ENCODE results near the gene FAS. TPM values are rescaled to one million over a fixed set of nuclear protein-coding genes. Genes with fewer than 3 reads are reported as not detected.

The FAS gene
- total and polyA plus RNA-seq, 2 experiments from 2014 or later: 0.77 to 1.2 TPM

- Histone ChIP-seq H3K4me3 (no peak overlapping the region), H3K27me3 (no peaks in the 10 kb centered on the region), H3K27ac (no peak overlapping the region), H3K4me1 (ENCODE audit: low read depth) (peaks cover 20% of the 10 kb centered on the region), H3K36me3 (no peaks in the 10 kb centered on the region), H3K9me3 (ENCODE audit: low read depth) (no peaks in the 10 kb centered on the region)
- no peak for DNase-seq (ENCODE audit: low read depth in 1 of 2, low spot score in 1 of 2)
- no peak for TF ChIP-seq CTCF (IDR thresholded peaks at IDR 0.05; ENCODE audit: low read depth, low read length)
Observed at GRCh38 chr10:88978463-88978862, 12.1 kb upstream of the FAS start.

GRCh38 chr10:88979153-88979562 lies 11.4 kb upstream of the FAS start:
- peak in 1 of 2 donors; percentile 94 for DNase-seq (ENCODE audit: low read depth in 1 of 2, low spot score in 1 of 2)
- no peak overlapping the region for H3K4me3 ChIP-seq

GRCh38 chr10:88979603-88980002 lies 11.0 kb upstream of the FAS start:
- H3K9me3 ChIP-seq (ENCODE audit: low read depth): no peaks in the 10 kb centered on the region
- H3K36me3 ChIP-seq: no peaks in the 10 kb centered on the region
- no peak overlapping the region for H3K4me3 ChIP-seq
- TF ChIP-seq CTCF (IDR thresholded peaks at IDR 0.05; ENCODE audit: low read depth, low read length): no peak
- peaks cover 20% of the 10 kb centered on the region for H3K4me1 ChIP-seq (ENCODE audit: low read depth)
- no peak overlapping the region for H3K27ac ChIP-seq
- no peaks in the 10 kb centered on the region for H3K27me3 ChIP-seq
- no peak for DNase-seq (ENCODE audit: low read depth in 1 of 2, low spot score in 1 of 2)

More at GRCh38 chr10:88979153-88979562, 11.4 kb upstream of the FAS start:
- TF ChIP-seq CTCF (IDR thresholded peaks at IDR 0.05; ENCODE audit: low read depth, low read length): no peak
- Histone ChIP-seq H3K27me3 (no peaks in the 10 kb centered on the region), H3K9me3 (ENCODE audit: low read depth) (no peaks in the 10 kb centered on the region), H3K4me1 (ENCODE audit: low read depth) (peaks cover 20% of the 10 kb centered on the region), H3K36me3 (no peaks in the 10 kb centered on the region), H3K27ac (no peak overlapping the region)

- no peaks in the 10 kb centered on the region for H3K9me3 ChIP-seq (ENCODE audit: low read depth)
- H3K4me3 ChIP-seq: no peak overlapping the region
- no peaks in the 10 kb centered on the region for H3K36me3 ChIP-seq
- DNase-seq (ENCODE audit: low read depth in 1 of 2, low spot score in 1 of 2): no peak
- peaks cover 20% of the 10 kb centered on the region for H3K4me1 ChIP-seq (ENCODE audit: low read depth)
- TF ChIP-seq CTCF (IDR thresholded peaks at IDR 0.05; ENCODE audit: low read depth, low read length): no peak
- H3K27me3 ChIP-seq: no peaks in the 10 kb centered on the region
- no peak overlapping the region for H3K27ac ChIP-seq
Observed at GRCh38 chr10:88980247-88980646, 10.4 kb upstream of the FAS start.

- Histone ChIP-seq H3K27me3 (no peaks in the 10 kb centered on the region), H3K4me3 (no peak overlapping the region), H3K9me3 (ENCODE audit: low read depth) (no peaks in the 10 kb centered on the region), H3K36me3 (no peaks in the 10 kb centered on the region), H3K27ac (no peak overlapping the region), H3K4me1 (ENCODE audit: low read depth) (peaks cover 20% of the 10 kb centered on the region)
- DNase-seq (ENCODE audit: low read depth in 1 of 2, low spot score in 1 of 2): no peak
- TF ChIP-seq CTCF (IDR thresholded peaks at IDR 0.05; ENCODE audit: low read depth, low read length): no peak
Observed at GRCh38 chr10:88980800-88981199, 9.8 kb upstream of the FAS start.

GRCh38 chr10:88981435-88981834 lies 9.2 kb upstream of the FAS start:
- peak in 1 of 2 donors; percentile 53 for DNase-seq (ENCODE audit: low read depth in 1 of 2, low spot score in 1 of 2)
- no peak for TF ChIP-seq CTCF (IDR thresholded peaks at IDR 0.05; ENCODE audit: low read depth, low read length)

More at GRCh38 chr10:88981435-88981834, 9.2 kb upstream of the FAS start:
- H3K9me3 ChIP-seq (ENCODE audit: low read depth): no peaks in the 10 kb centered on the region
- no peak overlapping the region for H3K4me3 ChIP-seq
- H3K36me3 ChIP-seq: no peaks in the 10 kb centered on the region
- H3K27me3 ChIP-seq: no peaks in the 10 kb centered on the region
- H3K4me1 ChIP-seq (ENCODE audit: low read depth): peaks cover 20% of the 10 kb centered on the region
- no peak overlapping the region for H3K27ac ChIP-seq
